GM21515 (cell line): ENCODE results near the gene PLBD2.

Experiments
- ATAC-seq: cut with Tn5 transposase; IDR thresholded peaks from one replicate; pipeline ENCODE4 v1.9.1; 2021; ENCODE audit not compliant: unreplicated experiment

Gene PLBD2

DNA sequence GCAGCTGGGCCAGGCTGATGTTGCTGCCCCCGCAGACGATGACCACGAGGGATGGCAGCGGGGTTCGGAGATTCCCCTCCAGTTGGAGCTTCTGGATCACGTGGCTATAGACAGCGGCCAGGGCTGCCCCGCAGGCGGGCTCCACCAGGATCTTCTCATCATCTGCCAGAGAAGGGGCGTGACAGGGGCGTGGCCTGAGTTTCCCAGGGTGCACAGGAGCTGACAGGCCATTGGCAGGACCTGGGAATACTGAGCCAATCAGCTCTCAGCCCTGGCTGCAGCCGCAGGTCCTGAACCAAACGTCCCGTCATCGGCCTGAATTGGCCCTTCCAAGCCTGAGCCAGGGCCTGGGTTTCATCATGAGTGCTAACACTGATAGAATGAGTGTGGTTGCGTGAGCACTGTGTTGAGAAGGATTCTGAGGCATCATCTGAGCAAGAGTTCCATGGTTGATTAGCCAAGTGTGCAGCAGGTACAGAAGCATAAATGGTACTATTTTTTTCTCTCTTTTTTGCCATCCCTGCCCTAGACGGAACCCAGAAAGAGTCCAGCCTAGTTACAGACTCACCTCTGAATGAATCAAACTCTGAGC is 34.7 kb downstream of the PLBD2 start:
- no peak for ATAC-seq

- no peak for ATAC-seq
Observed at GRCh38 chr12:113393749-113394148, 35.4 kb downstream of the PLBD2 start.

DNA sequence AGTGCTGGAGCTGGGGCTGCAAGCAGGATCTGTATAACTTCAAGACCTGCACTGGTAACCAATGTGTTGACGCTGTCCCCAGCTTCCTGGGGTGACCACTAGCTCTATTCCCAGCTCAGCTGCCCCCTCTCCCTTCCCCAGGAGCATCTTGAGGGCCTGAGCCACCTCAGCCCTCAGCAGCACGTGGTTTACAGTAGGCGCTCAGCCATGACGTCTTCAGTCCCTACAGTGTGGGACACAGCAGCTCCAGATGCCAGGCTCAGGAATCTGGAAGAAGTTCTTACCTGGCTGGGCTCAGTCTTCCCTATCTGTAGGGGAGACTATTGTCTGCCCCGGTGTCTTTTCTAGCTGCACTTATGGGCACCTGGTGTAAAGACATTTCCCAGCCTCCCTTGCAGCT is 36.7 kb downstream of the PLBD2 start:
- ATAC-seq: no peak

DNA sequence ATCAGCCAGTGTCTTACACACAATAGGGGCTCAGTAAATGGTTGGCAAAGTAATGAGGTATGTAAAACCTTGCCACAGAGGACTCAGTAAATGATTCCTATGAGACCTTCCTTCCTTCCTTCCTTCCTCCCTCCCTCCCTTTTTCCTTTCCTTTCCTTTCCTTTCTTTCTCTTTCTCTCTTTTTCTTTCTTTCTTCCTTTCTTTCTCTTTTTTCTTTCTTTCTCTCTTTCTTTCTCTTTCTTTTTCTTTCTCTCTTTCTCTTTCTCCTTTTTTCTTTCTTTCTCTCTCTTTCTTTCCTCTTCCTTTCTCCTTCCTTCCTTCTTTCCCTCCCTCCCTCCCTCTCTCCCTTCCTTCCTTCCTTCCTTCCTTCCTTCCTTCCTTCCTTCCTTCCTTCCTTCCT is 37.8 kb downstream of the PLBD2 start:
- ATAC-seq: no peak

- no peak for ATAC-seq
Observed at GRCh38 chr12:113396828-113397496, 38.6 kb downstream of the PLBD2 start.

DNA sequence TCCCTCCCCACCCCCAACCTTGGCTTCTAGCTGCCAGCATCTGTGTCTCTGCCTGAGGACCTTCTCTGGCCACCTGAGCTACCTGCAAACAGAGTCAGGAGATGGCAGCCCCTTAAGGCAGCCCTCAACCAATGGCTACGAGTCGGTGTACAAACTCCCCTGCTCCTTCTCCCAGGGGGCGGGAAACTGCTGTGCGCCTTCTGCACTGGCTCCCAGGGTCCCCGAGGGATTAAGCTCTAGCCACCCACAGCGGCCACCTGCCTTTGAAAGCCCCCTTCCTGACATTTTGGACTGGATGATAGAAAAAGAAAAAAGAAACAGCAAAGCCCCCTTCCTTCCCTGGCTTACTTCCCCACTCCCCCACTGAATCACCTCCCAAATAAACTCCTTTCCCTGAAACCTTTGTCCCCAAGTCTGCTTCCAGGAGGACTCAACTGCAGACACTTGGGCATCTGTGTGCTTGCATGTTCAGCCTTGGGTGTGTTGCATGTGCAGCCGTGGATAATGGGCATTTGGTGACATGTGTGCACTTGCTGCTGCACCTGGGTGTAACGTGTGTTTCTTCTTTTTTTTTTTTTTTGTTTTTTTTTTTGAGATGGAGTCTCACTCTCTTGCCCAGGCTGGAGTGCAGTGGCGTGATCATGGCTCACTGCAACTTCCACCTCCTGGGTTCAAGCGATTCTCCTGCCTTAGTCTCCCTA is 39.3 kb downstream of the PLBD2 start:
- no peak for ATAC-seq

DNA sequence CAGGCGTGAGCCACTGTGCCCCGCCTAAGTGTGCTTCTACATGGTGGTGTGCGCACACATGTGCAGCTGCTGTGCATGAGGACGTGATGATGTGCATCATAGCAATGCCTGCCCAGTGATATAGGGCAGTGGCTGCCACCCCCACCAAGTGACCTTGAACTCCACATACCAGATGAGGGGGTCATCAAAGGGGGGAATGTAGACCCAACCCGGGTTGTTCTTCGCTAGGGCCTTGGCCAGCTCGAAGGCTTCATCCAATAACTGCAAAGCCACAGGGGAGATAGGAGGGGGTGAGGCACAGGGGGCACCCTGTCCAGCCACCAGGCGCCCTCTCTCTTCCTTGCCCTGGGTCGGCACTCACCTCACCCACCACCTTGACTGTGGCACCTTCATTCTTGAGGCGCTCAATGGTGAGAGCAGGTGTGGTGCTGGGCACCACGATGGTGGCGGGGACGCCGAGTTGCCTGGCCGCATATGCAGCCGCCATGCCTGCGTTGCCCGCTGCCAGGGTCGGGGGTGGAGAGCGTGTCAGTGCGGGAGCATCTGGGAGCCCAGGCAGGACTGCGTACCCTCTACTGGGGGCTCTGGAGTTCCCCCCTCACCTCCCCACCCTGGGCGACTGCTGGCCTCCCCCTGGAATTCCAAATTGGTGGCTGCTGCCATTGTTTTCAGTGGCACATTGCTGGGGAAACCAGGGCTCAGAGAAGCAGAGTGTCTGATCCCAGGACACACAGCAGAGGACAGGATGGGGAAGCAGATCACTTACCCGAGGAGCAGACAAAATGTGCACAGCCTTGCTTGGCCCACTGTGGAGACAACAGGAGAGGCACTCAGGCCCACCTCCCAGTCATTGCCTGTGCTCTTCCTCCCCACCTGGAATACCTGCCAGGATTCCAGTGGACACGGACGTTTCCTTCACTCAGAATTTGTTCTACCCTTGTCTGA is 40.2 kb downstream of the PLBD2 start:
- no peak for ATAC-seq

GRCh38 chr12:113399490-113399889 is 41.1 kb downstream of the PLBD2 start:
- ATAC-seq: no peak

DNA sequence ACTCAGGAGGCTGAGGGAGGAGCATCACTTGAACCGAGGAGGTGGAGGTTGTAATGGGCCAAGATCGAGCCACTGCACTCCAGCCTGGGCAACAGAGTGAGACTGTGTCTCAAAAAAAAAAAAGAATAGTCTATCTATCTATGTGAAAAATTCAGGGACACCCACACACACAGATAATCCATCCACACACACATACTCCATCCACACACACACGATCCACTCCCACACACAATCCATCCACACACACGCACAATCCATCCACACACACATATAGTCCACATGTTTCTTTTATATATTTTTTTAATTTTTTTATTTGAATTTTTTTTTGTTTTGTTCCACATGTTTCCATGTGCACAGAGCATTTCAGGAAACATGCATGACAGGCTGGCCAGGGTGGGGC is 42.0 kb downstream of the PLBD2 start:
- no peak for ATAC-seq

GRCh38 chr12:113401066-113402000 is 42.9 kb downstream of the PLBD2 start:
- no peak for ATAC-seq

DNA sequence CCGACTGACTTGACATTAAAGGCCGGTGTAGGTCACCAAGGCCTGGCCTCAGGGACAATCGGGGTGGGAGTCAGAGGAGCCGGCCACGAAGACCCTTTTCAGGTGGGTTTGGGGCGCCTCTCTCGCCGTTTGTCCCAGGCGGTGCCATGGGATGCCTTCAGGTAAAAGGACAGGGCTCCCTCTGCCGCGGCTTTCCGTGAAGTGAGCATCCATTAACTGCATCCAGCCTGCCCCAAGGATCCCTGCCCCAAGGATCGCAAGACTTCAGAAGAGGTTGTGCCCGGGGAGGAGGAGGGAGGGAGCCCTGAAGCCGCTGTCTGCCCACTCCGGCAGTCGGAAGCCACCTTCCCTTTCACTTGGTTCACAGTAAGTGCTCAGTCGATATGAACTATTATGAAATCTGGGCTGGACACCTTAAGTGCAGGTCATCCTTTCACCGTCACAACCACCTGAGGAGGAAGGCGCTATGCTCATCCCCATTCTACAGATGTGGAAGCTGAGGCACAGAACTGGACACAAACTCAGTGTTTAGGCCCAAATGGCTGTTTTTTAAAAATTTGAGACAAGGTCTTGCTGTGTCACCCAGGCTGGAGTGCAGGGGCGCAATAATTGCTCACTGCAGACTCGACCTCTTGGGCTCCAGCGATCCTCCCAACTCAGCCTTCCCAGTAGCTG is 44.3 kb downstream of the PLBD2 start:
- ATAC-seq: no peak

DNA sequence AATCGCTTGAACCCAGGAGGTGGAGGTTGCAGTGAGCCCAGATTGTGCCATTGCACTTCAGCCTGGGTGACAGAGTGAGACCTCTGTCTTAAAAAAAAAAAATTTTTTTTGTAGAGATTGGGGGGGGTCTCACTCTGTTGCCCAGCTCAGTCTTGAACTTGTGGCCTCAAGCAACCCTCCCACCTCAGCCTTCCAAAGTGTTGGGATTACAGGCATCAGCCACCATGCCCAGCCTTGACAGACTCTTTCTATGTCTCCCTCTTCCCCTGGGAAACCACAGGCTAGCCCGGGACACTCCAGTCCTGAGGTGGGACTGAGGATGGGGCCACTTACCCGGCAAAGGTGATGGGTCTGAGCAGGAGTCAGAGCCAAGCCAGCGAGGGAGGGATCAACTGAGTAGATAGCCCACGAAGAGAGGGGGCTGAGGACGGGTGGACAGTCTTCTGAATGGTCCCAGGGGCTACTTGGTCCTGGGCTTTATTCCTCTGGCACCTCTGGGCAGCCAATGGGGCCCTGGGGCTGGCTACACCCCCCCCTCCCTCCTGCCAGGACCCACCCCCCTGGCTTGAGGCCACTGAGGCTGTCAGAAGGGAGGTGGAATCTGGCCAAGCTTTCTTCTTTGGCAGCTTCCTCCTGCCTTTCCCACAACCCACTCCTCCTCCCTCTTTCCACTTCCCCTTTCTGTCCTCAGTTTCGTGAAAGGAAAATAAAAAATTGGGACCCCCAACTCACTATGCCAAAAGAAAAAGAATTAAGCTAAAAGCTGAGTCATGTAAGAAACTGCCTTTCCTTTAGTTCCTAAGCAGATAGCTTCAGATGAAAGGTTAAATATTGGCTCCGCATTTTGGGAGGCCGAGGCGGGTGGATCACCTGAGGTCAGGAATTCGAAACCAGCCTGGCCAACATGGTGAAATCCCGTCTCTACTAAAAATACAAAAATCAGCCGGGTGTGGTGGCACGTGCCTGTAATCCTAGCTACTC is 45.3 kb downstream of the PLBD2 start, which contains the start of gene SDS:
SDS (minus strand) TSS at position 453 of the 981 bp plus-strand sequence. CDS start 4,179 bp downstream, outside the sequence.
- no peak for ATAC-seq

DNA sequence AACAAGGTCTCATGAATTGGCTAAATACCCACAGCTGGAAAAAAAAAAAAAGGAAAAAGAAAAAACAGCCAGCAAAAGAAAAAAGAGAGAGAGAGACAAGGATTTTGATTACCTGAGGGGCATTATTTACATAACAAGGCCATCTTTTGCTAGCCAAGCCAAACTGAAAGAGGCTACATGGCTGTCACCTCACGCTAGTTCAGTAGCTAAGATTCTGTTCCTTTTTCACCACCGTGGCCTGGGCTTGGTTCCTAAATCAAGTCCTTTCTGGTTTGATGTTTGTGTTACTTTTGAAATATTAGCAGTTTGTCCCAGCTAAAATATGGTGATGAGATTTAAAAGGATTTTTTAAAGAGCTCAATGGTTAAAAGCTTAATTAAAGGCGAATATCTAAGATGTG is 47.3 kb downstream of the PLBD2 start:
- no peak for ATAC-seq

GRCh38 chr12:113407931-113408600 is 49.7 kb downstream of the PLBD2 start:
- no peak for ATAC-seq

GRCh38 chr12:113408756-113409298 is 50.4 kb downstream of the PLBD2 start:
- ATAC-seq: no peak

GRCh38 chr12:113409462-113410124 is 51.2 kb downstream of the PLBD2 start:
- no peak for ATAC-seq

- no peak for ATAC-seq
Observed at GRCh38 chr12:113413488-113413939, 55.1 kb downstream of the PLBD2 start.
